H1 (cell line): ENCODE results near the gene FAM83G. TPM values are rescaled to one million over a fixed set of nuclear protein-coding genes. Genes with fewer than 3 reads are reported as not detected.

Experiments
- CTCF ChIA-PET: fragments of 300-600 bp; sonication (Branson Sonifier 250); formaldehyde crosslinking; loops from one replicate; lab custom pipeline; 2021; ENCODE audit not compliant: partially characterized antibody; lab: Charles Lee
- POLR2A ChIA-PET: fragments of 300-600 bp; sonication (Branson Sonifier 250); formaldehyde crosslinking; loops from one replicate; lab custom pipeline; 2021; ENCODE audit warnings: inconsistent platforms; ENCODE audit not compliant: partially characterized antibody; lab: Charles Lee
- DNase-seq, 2 experiments: peaks; one replicate each; pipeline versions ENCODE4 v3.0.0 to v3.0.0-alpha.2; 2010 to 2022; ENCODE audit warnings: low spot score in 2 of 2, low read depth in 1 of 2, mixed read lengths in 1 of 2
- FAIRE-seq: peaks from 2 replicates; lab custom pipeline; 2011; peaks lifted over from hg19 to GRCh38; lab: Jason Lieb, UNC
- H2AFZ ChIP-seq: 2 replicates; pipeline ENCODE4 v1.8.1; 2012; ENCODE audit warnings: low read length, inconsistent platforms
- H2AK5ac ChIP-seq: 2 replicates; pipeline ENCODE4 v1.6.1; 2013; ENCODE audit warnings: low read depth, low read length
- H2BK120ac ChIP-seq: replicated peaks from 2 replicates; pipeline ENCODE3; 2013; ENCODE audit warnings: low read depth, low read length, inconsistent platforms
- H2BK12ac ChIP-seq: 2 replicates; pipeline ENCODE4 v1.6.1; 2013; ENCODE audit warnings: low read depth, low read length
- H2BK15ac ChIP-seq: 2 replicates; pipeline ENCODE4 v1.6.1; 2013; ENCODE audit warnings: low read length
- H2BK20ac ChIP-seq: 2 replicates; pipeline ENCODE4 v1.6.1; 2013; ENCODE audit warnings: low read length
- H2BK5ac ChIP-seq: 2 replicates; pipeline ENCODE4 v1.6.1; 2013; ENCODE audit warnings: low read depth, low read length
- H3K14ac ChIP-seq: 2 replicates; pipeline ENCODE4 v1.6.1; 2013; ENCODE audit warnings: inconsistent platforms; ENCODE audit not compliant: insufficient read length
- H3K18ac ChIP-seq: 2 replicates; pipeline ENCODE4 v1.6.1; 2013; ENCODE audit warnings: low read length; ENCODE audit errors: extremely low read depth
- H3K23ac ChIP-seq: 2 replicates; pipeline ENCODE4 v1.6.1; 2013; ENCODE audit warnings: inconsistent platforms; ENCODE audit not compliant: insufficient read length
- H3K23me2 ChIP-seq: 2 replicates; pipeline ENCODE4 v1.6.1; 2013; ENCODE audit warnings: low read depth, low read length
- H3K27ac ChIP-seq: 2 replicates; pipeline ENCODE4 v1.6.1; 2011; ENCODE audit warnings: low read depth, low read length, inconsistent platforms
- H3K27me3 ChIP-seq, 4 experiments: replicated peaks in 1 of 4; 1 replicate in 1 of 4; 2 replicates in 3 of 4; pipeline versions ENCODE4 v1.6.1 to v1.8.1; 2011 to 2013; ENCODE audit warnings: low read length in 3 of 4, mild to moderate bottlenecking in 3 of 4, inconsistent platforms in 2 of 4, mixed read lengths in 2 of 4, moderate library complexity in 1 of 4; ENCODE audit not compliant: control insufficient read depth in 3 of 4, insufficient read depth in 3 of 4; ENCODE audit errors: extremely low read depth in 1 of 4
- H3K36me3 ChIP-seq, 4 experiments: 2 replicates each; pipeline versions ENCODE4 v1.6.1 to v1.8.1; 2011 to 2013; ENCODE audit warnings: mild to moderate bottlenecking in 4 of 4, low read length in 3 of 4, moderate library complexity in 2 of 4, control low read depth in 1 of 4, inconsistent platforms in 1 of 4; ENCODE audit not compliant: insufficient read depth in 4 of 4, control insufficient read depth in 2 of 4
- H3K4ac ChIP-seq: replicated peaks from 2 replicates; pipeline ENCODE3; 2013; ENCODE audit warnings: low read length, low read depth, mixed read lengths, inconsistent platforms; ENCODE audit not compliant: insufficient read length
- H3K4me1 ChIP-seq, 4 experiments: replicated peaks in 1 of 4; 1 replicate in 1 of 4; 2 replicates in 3 of 4; pipeline versions ENCODE4 v1.6.1 to v1.8.1; 2011 to 2013; ENCODE audit warnings: low read length in 3 of 4, inconsistent platforms in 2 of 4, mixed read lengths in 1 of 4; ENCODE audit not compliant: insufficient read depth in 4 of 4, control insufficient read depth in 3 of 4
- H3K4me2 ChIP-seq, 2 experiments: 2 replicates each; pipeline versions ENCODE4 v1.6.1 to v1.8.1; 2011 to 2013; ENCODE audit warnings: low read depth in 2 of 2, low read length in 2 of 2, control low read depth in 1 of 2, inconsistent platforms in 1 of 2, mild to moderate bottlenecking in 1 of 2; ENCODE audit not compliant: insufficient read depth in 1 of 2
- H3K4me3 ChIP-seq, 4 experiments: fragments of 200-600, 300-600 bp in 1 of 4; sonication (generic), shearing (Covaris generic), sonication (Bioruptor Twin) in 1 of 4; 2 replicates each; pipeline versions ENCODE4 v1.5.1 to v1.8.1; 2011 to 2016; ENCODE audit warnings: low read length in 4 of 4, low read depth in 3 of 4, control low read depth in 2 of 4, inconsistent platforms in 2 of 4, mild to moderate bottlenecking in 2 of 4, mixed read lengths in 1 of 4, moderate library complexity in 1 of 4; ENCODE audit not compliant: insufficient read depth in 2 of 4; ENCODE audit errors: extremely low read depth in 1 of 4
- H3K56ac ChIP-seq: replicated peaks from 2 replicates; pipeline ENCODE3; 2013; ENCODE audit warnings: low read depth, mild to moderate bottlenecking, mixed read lengths, low read length, inconsistent platforms; ENCODE audit not compliant: insufficient read length
- H3K79me1 ChIP-seq: 2 replicates; pipeline ENCODE4 v1.6.1; 2013; ENCODE audit warnings: low read depth, low read length, control low read depth
- H3K79me2 ChIP-seq, 2 experiments: 2 replicates each; pipeline versions ENCODE4 v1.6.1 to v1.8.1; 2012 to 2013; ENCODE audit warnings: low read length in 2 of 2, mild to moderate bottlenecking in 2 of 2, inconsistent platforms in 1 of 2; ENCODE audit not compliant: insufficient read depth in 2 of 2, control insufficient read depth in 1 of 2
- H3K9ac ChIP-seq, 4 experiments: replicated peaks in 1 of 4; 1 replicate in 1 of 4; 2 replicates in 3 of 4; pipeline versions ENCODE4 v1.6.1 to v1.8.1; 2011 to 2013; ENCODE audit warnings: low read depth in 3 of 4, low read length in 3 of 4, control low read depth in 2 of 4, mild to moderate bottlenecking in 2 of 4, moderate library complexity in 2 of 4, inconsistent platforms in 1 of 4; ENCODE audit errors: extremely low read depth in 1 of 4
- H3K9me3 ChIP-seq, 2 experiments: 2 replicates each; pipeline versions ENCODE4 v1.6.1 to v1.8.1; 2012 to 2013; ENCODE audit warnings: mild to moderate bottlenecking in 2 of 2, moderate library complexity in 2 of 2, control low read depth in 1 of 2, inconsistent platforms in 1 of 2, low read depth in 1 of 2, low read length in 1 of 2, mixed read lengths in 1 of 2; ENCODE audit not compliant: insufficient read depth in 2 of 2
- H4K20me1 ChIP-seq, 2 experiments: replicated peaks in 1 of 2; 2 replicates each; pipeline versions ENCODE3 to v1.8.1; 2011 to 2013; ENCODE audit warnings: inconsistent platforms in 2 of 2, low read length in 2 of 2, mild to moderate bottlenecking in 1 of 2; ENCODE audit not compliant: insufficient read depth in 2 of 2, control insufficient read depth in 1 of 2
- H4K5ac ChIP-seq: 2 replicates; pipeline ENCODE4 v1.6.1; 2013; ENCODE audit warnings: low read length, low read depth, mixed read lengths, inconsistent platforms; ENCODE audit not compliant: insufficient read length
- H4K8ac ChIP-seq: 2 replicates; pipeline ENCODE4 v1.8.0; 2013; ENCODE audit warnings: mild to moderate bottlenecking, moderate library complexity, low read length, inconsistent platforms; ENCODE audit not compliant: insufficient read depth; ENCODE audit errors: extremely low read depth
- H4K91ac ChIP-seq: replicated peaks from 2 replicates; pipeline ENCODE3; 2013; ENCODE audit warnings: low read length, mixed read lengths, inconsistent platforms; ENCODE audit not compliant: insufficient read length
- ASH2L ChIP-seq: fragments of 200-600, 300-600 bp; sonication (generic); IDR thresholded peaks from one replicate; pipeline ENCODE4 v1.7.1; 2017; ENCODE audit warnings: low read length
- JUN ChIP-seq: IDR thresholded peaks from 2 replicates; pipeline ENCODE4 v1.6.1; 2011; ENCODE audit warnings: low read depth, mild to moderate bottlenecking, improper control_type of control experiment, low read length
- KDM5A ChIP-seq: fragments of 200-600 bp; IDR thresholded peaks from 2 replicates; pipeline ENCODE4 v1.7.1; 2012; ENCODE audit warnings: mild to moderate bottlenecking, low read length, inconsistent platforms, mixed read lengths
- POU5F1 ChIP-seq: IDR thresholded peaks from 2 replicates; pipeline ENCODE4 v1.6.1; 2011; ENCODE audit warnings: low read depth, mild to moderate bottlenecking, low read length, moderate library complexity
- RFX5 ChIP-seq: IDR thresholded peaks from 2 replicates; pipeline ENCODE4 v1.6.1; 2011; ENCODE audit warnings: low read depth, low read length, improper control_type of control experiment, borderline replicate concordance
- WGBS, 2 experiments: shearing (Covaris generic) in 1 of 2; methylation state at CpG; one replicate each; pipeline versions ENCODE4 v1.1.6 to v1.1.7; 2013 to 2015; ENCODE audit warnings: low lambda C conversion rate in 2 of 2, mixed read lengths in 2 of 2, inconsistent platforms in 1 of 2, low coverage in 1 of 2, missing lambda C conversion rate in 1 of 2; ENCODE audit not compliant: insufficient replicate concordance in 2 of 2, insufficient coverage in 1 of 2, insufficient read length in 1 of 2; ENCODE audit errors: extremely low coverage in 1 of 2, missing lambda C conversion rate in 1 of 2; 5-methylcytosine and 5-hydroxymethylcytosine counted together
- polyA plus RNA-seq, 7 experiments: library from polyadenylated mRNA; depleted of rRNA in 3 of 7; stranded (reverse) in 5 of 7; unstranded in 2 of 7; fragments of >200 nt in 5 of 7; fragments of 200-250 nt in 2 of 7; gene quantifications; 1 replicate in 5 of 7; 2 replicates in 1 of 7; 4 replicates in 1 of 7; pipeline versions ENCODE4 v1.2.1 to v1.2.3, GENCODE V29; 2011 to 2013; ENCODE audit warnings: missing spikeins in 2 of 7, mixed read lengths in 2 of 7
- total RNA-seq: library from RNA; stranded (reverse); fragmentation: NEBNext Ultra II Directional; extraction: Animal tissue kit (Norgen Biotek cat#: 25700); gene quantifications from 2 replicates; pipeline ENCODE4 v1.2.1, GENCODE V29; 2021
- TF ChIP-seq, protein P1 (sequence below): IDR thresholded peaks from 2 replicates; pipeline ENCODE4 v1.6.1; 2012; ENCODE audit warnings: inconsistent platforms

Gene FAM83G
- total and polyA plus RNA-seq, 2 of the 8 experiments (the other 6 are each of a cell fraction or from before 2014, with no cell fraction given), result 15.4 to 29.0 TPM

DNA sequence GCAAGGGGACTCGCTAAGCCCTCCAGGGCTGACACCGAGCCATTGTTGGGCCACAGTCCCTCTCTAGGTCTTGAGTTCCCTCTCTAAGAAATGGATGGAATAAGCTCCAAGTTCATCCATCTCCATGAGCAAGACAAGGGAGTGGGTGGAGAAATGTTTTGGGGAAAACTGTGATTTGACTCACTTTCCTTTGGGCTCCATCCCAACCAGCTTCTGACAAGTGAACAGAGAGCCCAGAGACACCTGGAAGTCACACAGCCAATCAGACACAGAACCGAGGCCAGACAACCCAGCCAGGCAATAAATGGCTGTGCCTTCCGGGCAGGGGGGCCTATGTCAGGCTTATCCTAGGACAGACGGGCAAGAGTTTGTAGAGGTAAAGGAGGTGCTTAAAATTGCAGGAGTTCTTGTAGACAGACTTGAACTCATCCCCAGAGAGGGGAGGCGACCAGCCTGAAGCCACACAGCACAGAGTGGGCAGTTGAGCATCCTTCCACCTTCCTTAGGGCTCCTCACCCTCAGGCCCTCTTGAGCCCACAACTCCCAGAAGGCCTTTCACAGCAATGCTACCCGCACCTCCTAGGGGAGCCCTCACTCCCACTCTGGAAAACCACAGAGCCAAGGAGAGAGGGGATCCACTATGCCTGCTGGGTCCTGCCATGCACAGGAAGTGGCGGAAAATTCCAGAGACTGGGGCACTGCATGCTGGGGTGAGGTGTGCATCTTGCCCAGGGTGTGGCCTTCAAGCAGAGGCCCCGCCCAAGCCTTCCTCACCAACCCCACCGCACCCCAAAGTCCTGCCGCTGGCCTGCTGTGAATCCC lies 9.5 kb upstream of the FAM83G start:
- Histone ChIP-seq H3K9ac (no peak overlapping the region), H3K4me1 (peaks cover 0 to 3% (median 2%) of the 10 kb centered on the region in 4 experiments; a peak in 3 of 7 replicates), H2AFZ (no peak overlapping the region), H3K18ac (no peak overlapping the region), H4K91ac (no peak overlapping the region), H3K79me2 (no peaks in the 10 kb centered on the region), H2BK15ac (no peak overlapping the region), H4K20me1 (no peaks in the 10 kb centered on the region), H3K4me2 (no peak overlapping the region), H3K9me3 (no peaks in the 10 kb centered on the region), H3K23ac (no peak overlapping the region), H3K4ac (no peak overlapping the region), H2BK5ac (no peak overlapping the region), H3K23me2 (no peaks in the 10 kb centered on the region), H2BK20ac (no peak overlapping the region), H2AK5ac (no peak overlapping the region), H3K36me3 (no peaks in the 10 kb centered on the region), H4K5ac (no peak overlapping the region), H3K27ac (no peak overlapping the region), H2BK120ac (no peak overlapping the region), H3K56ac (no peak overlapping the region), H4K8ac (0 out of 2 replicates have a peak overlapping the region, but pooled peaks have one; percentile 57), H2BK12ac (0 out of 2 replicates have a peak overlapping the region, but pooled peaks have one; percentile 50), H3K14ac (no peak overlapping the region), H3K27me3 (no peaks in the 10 kb centered on the region; a peak in 1 of 7 replicates), H3K4me3 (no peak overlapping the region), H3K79me1 (no peaks in the 10 kb centered on the region)
- FAIRE-seq (no peak), DNase-seq (no peak)
- CTCF ChIA-PET, result interaction anchor here (1.3 kb wide), 2 partner anchors 9 to 10 kb away, joined by 3 to 4 read pairs; no protein-coding TSS in a partner anchor
- POLR2A ChIA-PET, result interaction anchor here (1.4 kb wide), 1 partner anchor 10 kb away, joined by 3 read pairs; the partner anchor contains the start of gene FAM83G
- WGBS, 2 experiments, result 88% methylated on average over 11 of the region's 11 CpGs; no CpG with 5 or more reads in 1 of the 2 experiments
- TF ChIP-seq, protein P1, sequence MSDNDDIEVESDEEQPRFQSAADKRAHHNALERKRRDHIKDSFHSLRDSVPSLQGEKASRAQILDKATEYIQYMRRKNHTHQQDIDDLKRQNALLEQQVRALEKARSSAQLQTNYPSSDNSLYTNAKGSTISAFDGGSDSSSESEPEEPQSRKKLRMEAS, result no peak
- TF ChIP-seq RFX5, result no peak
- no peak for TF ChIP-seq KDM5A
- TF ChIP-seq POU5F1, result no peak
- no peak for TF ChIP-seq ASH2L
- no peak for TF ChIP-seq JUN
